GM18873 (cell line): ENCODE results near the gene FAF1.

ENCODE experiments used
- ATAC-seq: cut with Tn5 transposase; IDR thresholded peaks from one replicate; pipeline ENCODE4 v1.9.1; 2021; ENCODE audit warnings: mild to moderate bottlenecking, moderate library complexity, moderate number of reproducible peaks; ENCODE audit not compliant: unreplicated experiment, low FRiP score

Gene FAF1

GRCh38 chr1:50978852-50979781 lies 19.1 kb upstream of the FAF1 start:
- ATAC-seq = no peak

- peak; percentile 23 for ATAC-seq
These were observed 18.2 kb upstream of the FAF1 start for GRCh38 chr1:50978144-50978851.

GRCh38 chr1:50977575-50978143 lies 17.6 kb upstream of the FAF1 start:
- peak; percentile 33 for ATAC-seq

GRCh38 chr1:50976890-50977574 lies 17.0 kb upstream of the FAF1 start:
- peak; percentile 60 for ATAC-seq

GRCh38 chr1:50976111-50976889 lies 16.2 kb upstream of the FAF1 start:
- no peak for ATAC-seq

- no peak for ATAC-seq
These were observed 15.4 kb upstream of the FAF1 start for GRCh38 chr1:50975436-50975835.

GRCh38 chr1:50974618-50974935 lies 14.5 kb upstream of the FAF1 start:
- no peak for ATAC-seq

- no peak for ATAC-seq
These were observed 14.0 kb upstream of the FAF1 start for GRCh38 chr1:50973875-50974617.

- ATAC-seq = no peak
These were observed 13.2 kb upstream of the FAF1 start for GRCh38 chr1:50973255-50973654.

GRCh38 chr1:50972766-50973165 lies 12.7 kb upstream of the FAF1 start:
- ATAC-seq = no peak

- no peak for ATAC-seq
These were observed 11.8 kb upstream of the FAF1 start for GRCh38 chr1:50971748-50972305.

- ATAC-seq = no peak
These were observed 11.0 kb upstream of the FAF1 start for GRCh38 chr1:50970931-50971582.

- no peak for ATAC-seq
These were observed 10.4 kb upstream of the FAF1 start for GRCh38 chr1:50970509-50970887.

GRCh38 chr1:50969611-50970508 lies 9.8 kb upstream of the FAF1 start, which contains the start of gene CDKN2C:
Gene CDKN2C, plus strand, starts transcription at chr1:50970245. Its CDS starts 124 bp downstream, at chr1:50970369.
- ATAC-seq = no peak

- peak; percentile 9 for ATAC-seq
These were observed 8.9 kb upstream of the FAF1 start for GRCh38 chr1:50968821-50969610.

GRCh38 chr1:50968158-50968820 lies 8.2 kb upstream of the FAF1 start:
- peak; percentile 47 for ATAC-seq
